Right atrium auricular region (tissue), 2 donors: ENCODE data around the gene TMEM132C. TPM values are rescaled to one million over a fixed set of nuclear protein-coding genes. Genes with fewer than 3 reads are reported as not detected.

ENCODE experiments used
- DNase-seq: peaks from one replicate; pipeline ENCODE4 v3.0.0-alpha.2; 2019; ENCODE audit warnings: low spot score
- H3K27ac ChIP-seq, 2 donors: fragments of 200-600 bp; sonication (generic); 1 replicate in 1 of 2; 2 replicates in 1 of 2; pipeline ENCODE4 v1.5.1; 2016 to 2019
- H3K27me3 ChIP-seq, 2 donors: fragments of 200-600 bp; sonication (generic); one replicate each; pipeline versions ENCODE4 v1.5.1 to v1.6.0; 2017 to 2019
- H3K36me3 ChIP-seq: fragments of 200-600 bp; sonication (generic); one replicate; pipeline ENCODE4 v1.5.1; 2016
- H3K4me1 ChIP-seq, 2 donors: fragments of 200-600 bp; sonication (generic); one replicate each; pipeline versions ENCODE4 v1.5.1 to v1.6.0; 2017 to 2019
- H3K4me3 ChIP-seq, 2 donors: fragments of 200-600 bp; sonication (generic); 1 replicate in 1 of 2; 2 replicates in 1 of 2; pipeline ENCODE4 v1.5.1; 2017 to 2019; ENCODE audit warnings: mild to moderate bottlenecking in 1 of 2, moderate library complexity in 1 of 2
- H3K9me3 ChIP-seq, 2 donors: fragments of 200-600 bp; sonication (generic); one replicate each; pipeline ENCODE4 v1.5.1; 2019
- CTCF ChIP-seq, 2 donors: fragments of 200-600 bp; sonication (generic); IDR thresholded peaks; one replicate each; pipeline ENCODE4 v1.5.1; 2019; ENCODE audit warnings: antibody characterized with exemption in 2 of 2
- total RNA-seq, 2 donors: library from RNA; depleted of rRNA; stranded (reverse); fragments of >200 nt; gene quantifications; one replicate each; pipeline ENCODE4 v1.1.0, GENCODE V29; 2016

Gene TMEM132C
- total RNA-seq, 2 donors from 2014 or later = 5.3 to 10.5 TPM

- Histone ChIP-seq H3K36me3 (no peaks in the 10 kb centered on the region), H3K9me3 (peaks cover 0 to 6% of the 10 kb centered on the region in 2 donors), H3K27me3 (no peaks in the 10 kb centered on the region), H3K4me1 (no peaks in the 10 kb centered on the region), H3K27ac (no peak overlapping the region), H3K4me3 (no peak overlapping the region)
- no peak for TF ChIP-seq CTCF (IDR thresholded peaks at IDR 0.05)
- no peak for DNase-seq
Measured at GRCh38 chr12:128649902-128650301, 382.9 kb downstream of the TMEM132C start.

- H3K4me1 ChIP-seq = no peaks in the 10 kb centered on the region
- H3K27me3 ChIP-seq = no peaks in the 10 kb centered on the region
- H3K9me3 ChIP-seq = peaks cover 0 to 6% of the 10 kb centered on the region in 2 donors
- no peaks in the 10 kb centered on the region for H3K36me3 ChIP-seq
- no peak overlapping the region for H3K27ac ChIP-seq
- H3K4me3 ChIP-seq = no peak overlapping the region
- DNase-seq = no peak
- TF ChIP-seq CTCF (IDR thresholded peaks at IDR 0.05) = no peak
Measured at GRCh38 chr12:128652136-128652751, 385.3 kb downstream of the TMEM132C start.

- TF ChIP-seq CTCF (IDR thresholded peaks at IDR 0.05) = no peak
- Histone ChIP-seq H3K4me3 (no peak overlapping the region), H3K36me3 (no peaks in the 10 kb centered on the region), H3K9me3 (no peaks in the 10 kb centered on the region), H3K27ac (no peak overlapping the region), H3K4me1 (no peaks in the 10 kb centered on the region), H3K27me3 (no peaks in the 10 kb centered on the region)
- no peak for DNase-seq
Measured at GRCh38 chr12:128654468-128654867, 387.5 kb downstream of the TMEM132C start.

- no peak for DNase-seq
- no peak for TF ChIP-seq CTCF (IDR thresholded peaks at IDR 0.05)
Measured at GRCh38 chr12:128657378-128657777, 390.4 kb downstream of the TMEM132C start.

GRCh38 chr12:128660532-128661225, 393.7 kb downstream of the TMEM132C start:
- Histone ChIP-seq H3K4me1 (no peaks in the 10 kb centered on the region), H3K36me3 (no peaks in the 10 kb centered on the region), H3K4me3 (no peak overlapping the region), H3K27me3 (no peaks in the 10 kb centered on the region), H3K9me3 (no peaks in the 10 kb centered on the region), H3K27ac (no peak overlapping the region)
- DNase-seq = no peak
- no peak for TF ChIP-seq CTCF (IDR thresholded peaks at IDR 0.05)

More at GRCh38 chr12:128657378-128657777, 390.4 kb downstream of the TMEM132C start:
- Histone ChIP-seq H3K27me3 (no peaks in the 10 kb centered on the region), H3K36me3 (no peaks in the 10 kb centered on the region), H3K4me1 (no peaks in the 10 kb centered on the region), H3K9me3 (no peaks in the 10 kb centered on the region), H3K27ac (no peak overlapping the region), H3K4me3 (no peak overlapping the region)
